ENCODE data around the gene NUDT5.

The NUDT5 gene

GRCh38 chr10:12212454-12212853 lies 16.8 kb upstream of the NUDT5 start:
- no peaks in the 10 kb centered on the region for H3K9me2 ChIP-seq (replicated peaks; ENCODE audit: insufficient read depth, low read length)
- H3K27ac ChIP-seq (ENCODE audit: low read depth, low read length): no peak overlapping the region
- H3K79me2 ChIP-seq (ENCODE audit: insufficient read depth, low read length): peaks cover 27% of the 10 kb centered on the region
- peaks cover 45% of the 10 kb centered on the region for H3F3A ChIP-seq (ENCODE audit: insufficient read depth)
- TF ChIP-seq, protein P1, sequence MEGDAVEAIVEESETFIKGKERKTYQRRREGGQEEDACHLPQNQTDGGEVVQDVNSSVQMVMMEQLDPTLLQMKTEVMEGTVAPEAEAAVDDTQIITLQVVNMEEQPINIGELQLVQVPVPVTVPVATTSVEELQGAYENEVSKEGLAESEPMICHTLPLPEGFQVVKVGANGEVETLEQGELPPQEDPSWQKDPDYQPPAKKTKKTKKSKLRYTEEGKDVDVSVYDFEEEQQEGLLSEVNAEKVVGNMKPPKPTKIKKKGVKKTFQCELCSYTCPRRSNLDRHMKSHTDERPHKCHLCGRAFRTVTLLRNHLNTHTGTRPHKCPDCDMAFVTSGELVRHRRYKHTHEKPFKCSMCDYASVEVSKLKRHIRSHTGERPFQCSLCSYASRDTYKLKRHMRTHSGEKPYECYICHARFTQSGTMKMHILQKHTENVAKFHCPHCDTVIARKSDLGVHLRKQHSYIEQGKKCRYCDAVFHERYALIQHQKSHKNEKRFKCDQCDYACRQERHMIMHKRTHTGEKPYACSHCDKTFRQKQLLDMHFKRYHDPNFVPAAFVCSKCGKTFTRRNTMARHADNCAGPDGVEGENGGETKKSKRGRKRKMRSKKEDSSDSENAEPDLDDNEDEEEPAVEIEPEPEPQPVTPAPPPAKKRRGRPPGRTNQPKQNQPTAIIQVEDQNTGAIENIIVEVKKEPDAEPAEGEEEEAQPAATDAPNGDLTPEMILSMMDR (IDR thresholded peaks at IDR 0.05; ENCODE audit: insufficient read depth, low read length, poor library complexity, severe bottlenecking): no peak
- no peak for TF ChIP-seq EZH2phosphoT487 (conservative IDR thresholded peaks at IDR 0.05; ENCODE audit: low read length)
- H3K27me3 ChIP-seq (ENCODE audit: low read length): no peaks in the 10 kb centered on the region
- H3K9me3 ChIP-seq (ENCODE audit: insufficient read depth, low read length): no peaks in the 10 kb centered on the region
- H2AFZ ChIP-seq (ENCODE audit: low read depth, low read length, severe bottlenecking): no peak overlapping the region
- no peak overlapping the region for H3K4me2 ChIP-seq (ENCODE audit: low read depth, low read length, poor library complexity, severe bottlenecking)
- H3K4me3 ChIP-seq (ENCODE audit: insufficient read depth, low read length, poor library complexity, severe bottlenecking): no peak overlapping the region
- peaks cover 44% of the 10 kb centered on the region for H3K36me3 ChIP-seq (ENCODE audit: low read length)
- H4K20me1 ChIP-seq (ENCODE audit: low read depth, low read length): peaks cover 7% of the 10 kb centered on the region; the same call in 1 of the 2 replicates
- no peak overlapping the region for H3K9ac ChIP-seq (ENCODE audit: low read length)

DNA sequence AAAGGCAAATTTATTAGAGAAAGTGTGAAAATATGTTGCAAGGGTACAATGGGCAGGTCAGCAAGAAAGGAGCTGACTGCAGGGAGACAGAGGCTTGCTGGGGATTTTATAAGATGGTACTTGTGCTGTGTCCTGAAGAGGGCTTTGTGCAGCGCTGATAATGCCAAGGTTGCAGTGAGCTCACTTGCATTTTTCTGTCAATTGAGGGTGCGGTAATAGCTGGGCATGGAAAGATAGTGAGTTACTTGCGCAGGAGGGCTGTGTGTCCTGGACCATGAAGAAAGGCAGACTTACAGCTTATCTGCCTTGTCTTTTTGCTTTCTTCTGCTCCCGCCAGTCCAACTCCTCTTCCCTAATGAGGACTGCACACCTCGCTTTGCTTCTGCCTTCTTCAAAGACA lies 12.8 kb upstream of the NUDT5 start:
- H3K9me2 ChIP-seq (replicated peaks; ENCODE audit: insufficient read depth, low read length): no peaks in the 10 kb centered on the region
- H3K27me3 ChIP-seq (ENCODE audit: low read length): no peaks in the 10 kb centered on the region
- peaks cover 21% of the 10 kb centered on the region; the same call in 1 of the 2 replicates for H3F3A ChIP-seq (ENCODE audit: insufficient read depth)
- no peak overlapping the region for H3K9ac ChIP-seq (ENCODE audit: low read length)
- peaks cover 35% of the 10 kb centered on the region for H3K36me3 ChIP-seq (ENCODE audit: low read length)
- H3K27ac ChIP-seq (ENCODE audit: low read depth, low read length): no peak overlapping the region
- no peak for TF ChIP-seq EZH2phosphoT487 (conservative IDR thresholded peaks at IDR 0.05; ENCODE audit: low read length)
- TF ChIP-seq, protein P1 (IDR thresholded peaks at IDR 0.05; ENCODE audit: insufficient read depth, low read length, poor library complexity, severe bottlenecking): no peak
- H4K20me1 ChIP-seq (ENCODE audit: low read depth, low read length): peaks cover 8% of the 10 kb centered on the region; the same call in 1 of the 2 replicates
- H3K4me2 ChIP-seq (ENCODE audit: low read depth, low read length, poor library complexity, severe bottlenecking): no peak overlapping the region
- H3K79me2 ChIP-seq (ENCODE audit: insufficient read depth, low read length): peaks cover 49% of the 10 kb centered on the region
- no peaks in the 10 kb centered on the region for H3K9me3 ChIP-seq (ENCODE audit: insufficient read depth, low read length)
- no peak overlapping the region for H2AFZ ChIP-seq (ENCODE audit: low read depth, low read length, severe bottlenecking)
- H3K4me3 ChIP-seq (ENCODE audit: insufficient read depth, low read length, poor library complexity, severe bottlenecking): no peak overlapping the region

DNA sequence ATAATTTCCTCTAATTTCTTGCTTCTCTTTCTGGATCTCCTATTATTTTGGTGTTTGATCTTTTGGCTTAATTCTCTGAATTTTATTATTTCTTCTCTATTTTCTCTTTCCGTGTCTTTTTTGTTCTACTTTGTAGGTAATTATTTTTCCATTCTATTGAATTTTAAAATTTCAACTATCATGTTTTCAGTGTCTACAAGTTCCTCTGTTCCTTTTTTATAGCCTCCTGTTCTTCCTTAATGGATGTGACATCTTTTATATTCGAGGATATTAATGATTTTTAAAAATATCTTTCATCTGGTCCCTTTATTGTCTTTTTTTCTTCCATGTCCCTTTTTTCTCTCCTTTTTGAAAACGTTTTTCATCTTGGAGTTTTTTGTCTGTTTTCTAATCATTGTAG lies 11.4 kb upstream of the NUDT5 start:
- Histone ChIP-seq H3K4me3 (ENCODE audit: insufficient read depth, low read length, poor library complexity, severe bottlenecking) (no peak overlapping the region), H3K9me2 (replicated peaks; ENCODE audit: insufficient read depth, low read length) (no peaks in the 10 kb centered on the region), H3K27me3 (ENCODE audit: low read length) (no peaks in the 10 kb centered on the region), H3K4me2 (ENCODE audit: low read depth, low read length, poor library complexity, severe bottlenecking) (no peak overlapping the region), H2AFZ (ENCODE audit: low read depth, low read length, severe bottlenecking) (no peak overlapping the region), H3F3A (ENCODE audit: insufficient read depth) (peaks cover 10% of the 10 kb centered on the region; the same call in 1 of the 2 replicates), H3K27ac (ENCODE audit: low read depth, low read length) (no peak overlapping the region), H3K79me2 (ENCODE audit: insufficient read depth, low read length) (peaks cover 62% of the 10 kb centered on the region), H3K9ac (ENCODE audit: low read length) (no peak overlapping the region), H4K20me1 (ENCODE audit: low read depth, low read length) (peaks cover 9% of the 10 kb centered on the region; the same call in 1 of the 2 replicates), H3K36me3 (ENCODE audit: low read length) (peaks cover 35% of the 10 kb centered on the region), H3K9me3 (ENCODE audit: insufficient read depth, low read length) (no peaks in the 10 kb centered on the region)
- TF ChIP-seq, protein P1 (IDR thresholded peaks at IDR 0.05; ENCODE audit: insufficient read depth, low read length, poor library complexity, severe bottlenecking): no peak
- TF ChIP-seq EZH2phosphoT487 (conservative IDR thresholded peaks at IDR 0.05; ENCODE audit: low read length): no peak
